K562 (cell line): ENCODE measurements around the gene GJD4. TPM values are rescaled to one million over a fixed set of nuclear protein-coding genes. Genes with fewer than 3 reads are reported as not detected.
A peak's percentile ranks its signal among the peaks of the same experiment; 100 is the strongest.

Experiments
- ATAC-seq: fragments of 200-7000 bp; cut with Tn5 transposase; 3 replicates; pipeline ENCODE4 v1.9.1; 2020; ENCODE audit warnings: moderate library complexity
- BruUV-seq: library from RNA; stranded (reverse); fragments of 400-500 nt; replicated peaks from 2 replicates; lab custom pipeline; 2021; lab: Mats Ljungman, UMichigan
- CTCF ChIA-PET: fragments of 300-600 bp; formaldehyde crosslinking; extraction: SDS; loops from one replicate; lab custom pipeline; 2021; ENCODE audit warnings: low intra/inter-chr PET ratio; lab: Yijun Ruan, JAX
- POLR2A ChIA-PET: fragments of 300-600, 350-650 bp; sonication (Branson Sonifier 250); formaldehyde crosslinking; extraction: SDS; loops from one replicate; lab custom pipeline; 2021; ENCODE audit warnings: antibody characterized with exemption, inconsistent platforms; lab: Yijun Ruan, JAX
- DNase-seq, 4 experiments: peaks; one replicate each; pipeline versions ENCODE4 v3.0.0 to v3.0.0-alpha.2; 2011 to 2018; ENCODE audit warnings: low spot score in 3 of 4, mixed read lengths in 3 of 4; ENCODE audit errors: extremely low read depth in 1 of 4
- FAIRE-seq: peaks from 2 replicates; lab custom pipeline; 2011; peaks lifted over from hg19 to GRCh38; lab: Jason Lieb, UNC
- H2AFZ ChIP-seq: 2 replicates; pipeline ENCODE4 v1.6.0; 2011; ENCODE audit warnings: low read depth, low read length, control low read depth, inconsistent platforms
- H3K27ac ChIP-seq: fragments of 200-600 bp; 3 replicates; pipeline ENCODE4 v1.8.0; 2011; ENCODE audit warnings: low read depth, mild to moderate bottlenecking, control low read depth, inconsistent platforms, low read length, moderate library complexity, mixed read lengths; ENCODE audit errors: extremely low read depth
- H3K27me3 ChIP-seq, 2 experiments: fragments of 300-600 bp in 1 of 2; 2 replicates in 1 of 2; 3 replicates in 1 of 2; pipeline versions ENCODE4 v1.6.0 to v1.8.0; 2011; ENCODE audit warnings: inconsistent platforms in 2 of 2, low read length in 2 of 2, mild to moderate bottlenecking in 1 of 2, mixed read lengths in 1 of 2, moderate library complexity in 1 of 2; ENCODE audit not compliant: control insufficient read depth in 2 of 2, insufficient read depth in 2 of 2
- H3K36me3 ChIP-seq: fragments of 300-600 bp; 3 replicates; pipeline ENCODE4 v1.8.0; 2011; ENCODE audit warnings: mild to moderate bottlenecking, low read length, inconsistent platforms; ENCODE audit not compliant: control insufficient read depth, insufficient read depth
- H3K4me1 ChIP-seq, 2 experiments: fragments of 200-600 bp in 1 of 2; replicated peaks in 1 of 2; 2 replicates in 1 of 2; 3 replicates in 1 of 2; pipeline versions ENCODE4 v1.5.1 to v1.8.0; 2011; ENCODE audit warnings: inconsistent platforms in 2 of 2, low read length in 2 of 2, mild to moderate bottlenecking in 1 of 2, mixed read lengths in 1 of 2, moderate library complexity in 1 of 2; ENCODE audit not compliant: control insufficient read depth in 2 of 2, insufficient read depth in 2 of 2
- H3K4me2 ChIP-seq: 2 replicates; pipeline ENCODE4 v1.6.1; 2011; ENCODE audit warnings: low read length, control low read depth, inconsistent platforms, mixed read lengths; ENCODE audit not compliant: insufficient read depth
- H3K4me3 ChIP-seq: fragments of 200-600 bp; sonication (generic), shearing (Covaris generic); 2 replicates; pipeline ENCODE4 v1.5.1; 2016; ENCODE audit warnings: control low read depth, inconsistent platforms
- H3K79me2 ChIP-seq: fragments of 200-600 bp; 3 replicates; pipeline ENCODE4 v1.8.0; 2011; ENCODE audit warnings: low read length, inconsistent platforms; ENCODE audit not compliant: control insufficient read depth, insufficient read depth
- H3K9ac ChIP-seq, 2 experiments: 2 replicates each; pipeline versions ENCODE4 v1.6.0 to v1.6.1; 2011; ENCODE audit warnings: low read depth in 2 of 2, low read length in 2 of 2, control low read depth in 1 of 2, inconsistent platforms in 1 of 2, mild to moderate bottlenecking in 1 of 2, mixed read lengths in 1 of 2; ENCODE audit not compliant: insufficient read depth in 1 of 2
- H3K9me1 ChIP-seq: one replicate; pipeline ENCODE4 v1.6.0; 2011; ENCODE audit warnings: inconsistent platforms, mild to moderate bottlenecking, low read length, moderate library complexity; ENCODE audit not compliant: control insufficient read depth, insufficient read depth
- H3K9me3 ChIP-seq: replicated peaks from 2 replicates; pipeline ENCODE4 v1.5.1; 2011; ENCODE audit warnings: low read depth, low read length, inconsistent platforms; ENCODE audit not compliant: control insufficient read depth, insufficient read depth
- H4K20me1 ChIP-seq: replicated peaks from 2 replicates; pipeline ENCODE4 v1.6.1; 2011; ENCODE audit warnings: low read length, inconsistent platforms, mixed read lengths; ENCODE audit not compliant: control insufficient read depth, insufficient read depth
- CBX1 ChIP-seq: sonication (generic); IDR thresholded peaks from 2 replicates; pipeline ENCODE4 v1.6.1; 2016; ENCODE audit warnings: antibody characterized with exemption, low read depth, mild to moderate bottlenecking
- LEF1 ChIP-seq: fragments of 450-650 bp; IDR thresholded peaks from 2 replicates; pipeline ENCODE4 v1.6.1; 2016; ENCODE audit warnings: mild to moderate bottlenecking
- SIN3A ChIP-seq, 2 experiments: fragments of 150-350 bp in 1 of 2; IDR thresholded peaks; 2 replicates each; pipeline ENCODE4 v1.6.1; 2011 to 2016; ENCODE audit warnings: borderline replicate concordance in 2 of 2, low read depth in 2 of 2, low read length in 2 of 2, mild to moderate bottlenecking in 2 of 2, moderate library complexity in 2 of 2; ENCODE audit not compliant: control insufficient read depth in 1 of 2
- ZNF146 ChIP-seq: IDR thresholded peaks from one replicate; pipeline ENCODE4 v1.6.1; 2018; ENCODE audit warnings: missing compliant biosample characterization; ENCODE audit not compliant: unreplicated experiment
- WGBS: fragments of 100-300 bp; shearing (Covaris generic); methylation state at CpG from one replicate; pipeline ENCODE4 v1.1.6; 2016; ENCODE audit warnings: low coverage, mixed read lengths; ENCODE audit not compliant: insufficient coverage; ENCODE audit errors: missing lambda C conversion rate; 5-methylcytosine and 5-hydroxymethylcytosine counted together
- in situ Hi-C: fragments of 300-500 bp; cut with MboI; formaldehyde crosslinking; loops from 4 replicates; pipeline ENCODE4 v1.15.0; 2018; ENCODE audit warnings: inconsistent platforms, mixed read lengths
- intact Hi-C: fragments of 100-400 bp; cut with micrococcal nuclease; formaldehyde crosslinking; loops from 2 replicates; pipeline ENCODE4 v1.14.2; 2022
- polyA plus RNA-seq, 8 experiments: library from polyadenylated mRNA; depleted of rRNA in 4 of 8; stranded (reverse) in 5 of 8; unstranded in 3 of 8; fragments of >200 nt; fragmentation: Nextera tagmentation in 2 of 8; fragmentation: Illumina TruSeq in 1 of 8; extraction: Ambion mirVana in 2 of 8; extraction: Trizol in 1 of 8; gene quantifications; 2 replicates each; pipeline versions ENCODE4 v1.2.1 to v1.2.3, GENCODE V29; 2011 to 2014; ENCODE audit warnings: inconsistent platforms in 1 of 8, missing spikeins in 1 of 8
- total RNA-seq, 7 experiments: library from RNA; depleted of rRNA in 6 of 7; stranded (reverse); fragments of >200 nt in 6 of 7; fragmentation: Illumina TruSeq in 2 of 7; extraction: Trizol in 2 of 7; gene quantifications; 2 replicates each; pipeline versions ENCODE4 v1.2.1 to v1.2.3, GENCODE V29; 2011 to 2021; ENCODE audit warnings: low replicate concordance in 1 of 7

Gene GJD4
- total and polyA plus RNA-seq, 9 of the 15 experiments (the other 6 are each of a cell fraction or from before 2014, with no cell fraction given) = not detected

DNA sequence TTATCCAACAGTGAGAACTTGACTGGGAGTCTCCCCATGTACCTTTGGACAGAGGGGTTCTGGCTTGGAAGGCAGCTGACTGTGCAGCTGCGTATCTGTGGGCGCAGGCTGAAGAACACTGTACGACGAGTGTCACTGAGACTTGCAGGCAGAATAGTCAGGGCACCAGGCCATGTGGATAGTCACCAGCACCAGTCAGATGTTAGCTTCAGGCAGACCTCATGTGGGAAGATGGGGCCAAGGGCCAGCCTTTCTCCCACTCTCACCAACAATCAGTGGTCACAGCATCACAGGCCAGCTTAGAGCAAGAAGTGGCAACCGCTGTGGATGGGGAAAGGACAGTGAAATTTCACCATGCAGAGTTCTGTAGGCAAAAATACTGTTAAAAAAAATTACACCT lies 43.4 kb upstream of the GJD4 start:
- POLR2A ChIA-PET = no interaction called here
- H3K9me1 ChIP-seq = no peaks in the 10 kb centered on the region
- H3K9ac ChIP-seq = peak overlapping the region in 1 of 2 experiments; percentile 56; a peak in 2 of 4 replicates
- H3K9me3 ChIP-seq = no peaks in the 10 kb centered on the region
- no peaks in the 10 kb centered on the region for H3K27me3 ChIP-seq
- no TSS peak for BruUV-seq
- no peak overlapping the region for H3K4me2 ChIP-seq
- no peak overlapping the region for H2AFZ ChIP-seq
- in situ Hi-C loops = loop anchor here (25.0 kb wide), 1 partner anchor 324 kb away; no protein-coding TSS in a partner anchor
- H3K36me3 ChIP-seq = peaks cover 29% of the 10 kb centered on the region
- H3K4me1 ChIP-seq = peaks cover 0 to 4% of the 10 kb centered on the region in 2 experiments; a peak in 1 of 5 replicates
- ATAC-seq (no peak; the same call in 2 of the 3 replicates), DNase-seq (no peak), FAIRE-seq (no peak)
- intact Hi-C loops = loop anchor here (5.0 kb wide), 1 partner anchor 184 kb away; no protein-coding TSS in a partner anchor
- CTCF ChIA-PET = no interaction called here
- H4K20me1 ChIP-seq = no peaks in the 10 kb centered on the region
- no peak overlapping the region for H3K27ac ChIP-seq
- TF ChIP-seq LEF1 (no peak), CBX1 (no peak)
- H3K4me3 ChIP-seq = no peak overlapping the region
- H3K79me2 ChIP-seq = peaks cover 9% of the 10 kb centered on the region; the same call in 2 of the 3 replicates
- 84% methylated on average over 5 of the region's 5 CpGs for WGBS

- ChIA-PET POLR2A (interaction anchor here (0.6 to 1.4 kb wide), 5 partner anchors 10 to 248 kb away, joined by 3 to 5 read pairs (median 3); no protein-coding TSS in a partner anchor), CTCF (interaction anchor here (1.5 kb wide), 1 partner anchor 322 kb away, joined by 3 read pairs; no protein-coding TSS in a partner anchor)
- H3K36me3 ChIP-seq = peaks cover 33% of the 10 kb centered on the region
- intact Hi-C loops = loop anchor here (5.0 kb wide), 1 partner anchor 185 kb away; no protein-coding TSS in a partner anchor
- H3K4me2 ChIP-seq = no peak overlapping the region
- TSS peak; percentile 18 for BruUV-seq
- TF ChIP-seq ZNF146 (CRISPR knock-in tag) (peak; percentile 49), SIN3A (IDR thresholded peaks at IDR 0.05; ENCODE audit: borderline replicate concordance in 2 of 2, control insufficient read depth in 1 of 2, low read depth in 2 of 2, low read length in 2 of 2) (no peak)
- DNase-seq (no peak), ATAC-seq (no peak), FAIRE-seq (no peak)
- H3K4me3 ChIP-seq = no peak overlapping the region
- no peaks in the 10 kb centered on the region for H4K20me1 ChIP-seq
- H3K79me2 ChIP-seq = peaks cover 9% of the 10 kb centered on the region; the same call in 2 of the 3 replicates
- H3K9me1 ChIP-seq = no peaks in the 10 kb centered on the region
- no peaks in the 10 kb centered on the region for H3K27me3 ChIP-seq
- no peak overlapping the region for H3K27ac ChIP-seq
- H2AFZ ChIP-seq = no peak overlapping the region
- no peak overlapping the region for H3K9ac ChIP-seq
- in situ Hi-C loops = loop anchor here (25.0 kb wide), 1 partner anchor 325 kb away; no protein-coding TSS in a partner anchor
- 100% methylated on average over 1 of the region's 1 CpG for WGBS
- H3K4me1 ChIP-seq = peaks cover 0 to 4% of the 10 kb centered on the region in 2 experiments; a peak in 1 of 5 replicates
- no peaks in the 10 kb centered on the region for H3K9me3 ChIP-seq
These were observed 42.7 kb upstream of the GJD4 start for GRCh38 chr10:35562427-35562826.
